ENCODE data around the gene FRMPD2.

FRMPD2 gene

DNA sequence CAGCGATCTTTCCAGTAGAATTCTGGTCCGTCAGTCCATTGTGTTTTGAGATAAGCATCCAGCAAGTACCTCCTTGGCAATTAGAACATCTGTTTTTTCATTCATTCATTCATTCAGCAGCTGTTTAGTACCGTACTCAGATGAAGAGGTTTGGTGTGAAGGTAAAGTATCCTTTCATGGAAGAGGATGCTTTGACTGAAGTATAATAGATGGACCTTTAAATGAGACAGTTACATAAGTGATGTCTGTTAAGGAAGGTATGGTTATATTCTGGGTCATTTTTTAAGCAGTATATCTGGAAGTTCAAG is 33.2 kb upstream of the FRMPD2 start:
- TF ChIP-seq, protein P1, sequence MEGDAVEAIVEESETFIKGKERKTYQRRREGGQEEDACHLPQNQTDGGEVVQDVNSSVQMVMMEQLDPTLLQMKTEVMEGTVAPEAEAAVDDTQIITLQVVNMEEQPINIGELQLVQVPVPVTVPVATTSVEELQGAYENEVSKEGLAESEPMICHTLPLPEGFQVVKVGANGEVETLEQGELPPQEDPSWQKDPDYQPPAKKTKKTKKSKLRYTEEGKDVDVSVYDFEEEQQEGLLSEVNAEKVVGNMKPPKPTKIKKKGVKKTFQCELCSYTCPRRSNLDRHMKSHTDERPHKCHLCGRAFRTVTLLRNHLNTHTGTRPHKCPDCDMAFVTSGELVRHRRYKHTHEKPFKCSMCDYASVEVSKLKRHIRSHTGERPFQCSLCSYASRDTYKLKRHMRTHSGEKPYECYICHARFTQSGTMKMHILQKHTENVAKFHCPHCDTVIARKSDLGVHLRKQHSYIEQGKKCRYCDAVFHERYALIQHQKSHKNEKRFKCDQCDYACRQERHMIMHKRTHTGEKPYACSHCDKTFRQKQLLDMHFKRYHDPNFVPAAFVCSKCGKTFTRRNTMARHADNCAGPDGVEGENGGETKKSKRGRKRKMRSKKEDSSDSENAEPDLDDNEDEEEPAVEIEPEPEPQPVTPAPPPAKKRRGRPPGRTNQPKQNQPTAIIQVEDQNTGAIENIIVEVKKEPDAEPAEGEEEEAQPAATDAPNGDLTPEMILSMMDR (IDR thresholded peaks at IDR 0.05), result no peak

DNA sequence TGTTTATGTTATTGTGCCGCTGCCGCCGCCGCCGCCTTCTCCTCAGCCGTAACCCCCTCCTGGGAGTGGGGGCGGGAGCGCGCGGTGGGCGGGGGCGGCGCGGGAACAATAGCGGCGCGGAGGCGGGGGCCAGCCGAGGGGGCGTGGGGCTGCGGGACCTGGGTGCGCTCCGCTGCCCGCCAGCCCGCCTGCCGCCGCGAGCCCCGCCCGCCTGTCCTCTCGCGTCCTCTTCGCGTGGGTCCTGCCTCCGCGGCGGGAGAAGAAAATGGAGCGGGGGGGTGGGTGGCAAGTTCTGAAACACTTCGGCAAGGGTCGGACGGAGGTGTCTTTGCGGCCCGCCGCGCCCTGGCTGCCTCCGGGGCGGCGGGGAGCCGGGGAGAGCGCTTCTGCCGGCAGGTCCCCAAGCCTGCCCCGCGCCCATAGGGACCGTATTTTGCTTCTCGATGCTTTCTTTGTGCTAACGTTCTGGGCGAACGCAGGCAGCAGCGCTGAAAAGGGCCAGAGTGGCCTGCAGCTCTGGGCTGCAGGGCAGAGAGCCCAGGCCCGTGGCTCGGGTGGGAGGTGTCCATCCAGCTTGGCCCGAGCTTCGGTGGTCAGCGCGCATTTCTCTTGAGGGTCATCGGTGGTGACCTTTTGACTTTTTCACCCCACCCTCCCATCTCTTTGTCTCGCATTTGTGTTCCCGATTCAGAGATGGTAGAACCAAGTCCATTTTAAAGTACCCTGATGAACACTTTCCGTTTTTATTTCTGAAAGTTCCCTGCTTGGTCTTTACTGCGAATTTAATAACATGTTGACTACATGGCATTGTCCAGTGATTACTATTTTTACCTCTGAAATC is 32.6 kb upstream of the FRMPD2 start:
- TF ChIP-seq, protein P1 (IDR thresholded peaks at IDR 0.05), result no peak

DNA sequence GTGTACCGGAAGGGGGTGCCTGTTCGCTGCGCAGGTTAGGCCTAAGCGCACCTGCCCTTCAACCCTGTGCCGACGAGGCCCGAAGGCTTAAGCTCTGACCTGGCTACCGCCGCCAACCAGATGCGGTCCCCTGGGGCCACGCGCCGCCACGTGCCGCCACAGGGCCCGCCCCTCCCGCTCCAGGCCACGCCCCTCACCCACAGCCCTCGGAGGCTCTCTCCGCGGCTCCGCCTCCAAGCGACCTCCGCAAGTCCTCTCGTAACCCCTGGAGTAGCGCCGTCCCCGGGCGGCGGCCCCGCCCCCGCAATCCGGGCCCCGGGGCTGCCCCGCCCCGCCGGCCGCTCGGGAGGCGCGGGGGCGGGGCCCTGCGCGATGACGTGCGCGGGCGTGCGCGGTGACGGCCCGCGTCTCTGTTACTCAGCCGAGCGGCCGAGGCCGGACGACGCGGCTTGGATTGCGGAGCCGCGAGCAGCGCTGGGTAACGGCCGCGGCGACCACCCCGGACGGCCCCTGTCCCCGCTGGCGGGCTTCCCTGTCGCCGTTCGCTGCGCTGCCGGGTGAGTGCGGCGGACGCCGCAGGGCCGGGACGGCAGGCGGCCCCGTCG is 31.9 kb upstream of the FRMPD2 start, which contains the start of gene MAPK8:
MAPK8 (plus strand) TSS at position 413 of the 605 bp plus-strand sequence. CDS start 94,984 bp downstream, outside the sequence.
- TF ChIP-seq, protein P1 (IDR thresholded peaks at IDR 0.05), result no peak

DNA sequence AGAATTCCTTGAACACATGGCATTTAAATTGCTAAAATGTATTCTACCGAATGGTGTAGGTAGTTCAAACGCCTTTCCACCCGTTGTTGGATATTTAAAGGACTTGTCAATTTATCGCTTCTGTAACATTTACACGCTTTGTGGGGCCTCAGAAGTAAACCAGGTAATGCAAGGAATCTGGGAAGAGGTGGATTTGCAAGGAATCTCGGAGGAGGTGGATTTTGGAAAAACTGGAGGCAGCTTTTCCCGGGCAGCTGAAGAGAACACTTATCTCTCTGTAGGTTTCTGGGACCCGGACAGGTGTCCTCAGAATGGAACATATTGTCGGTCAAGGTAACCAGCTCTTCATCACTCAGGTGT is 31.4 kb upstream of the FRMPD2 start:
- TF ChIP-seq, protein P1 (IDR thresholded peaks at IDR 0.05), result no peak

DNA sequence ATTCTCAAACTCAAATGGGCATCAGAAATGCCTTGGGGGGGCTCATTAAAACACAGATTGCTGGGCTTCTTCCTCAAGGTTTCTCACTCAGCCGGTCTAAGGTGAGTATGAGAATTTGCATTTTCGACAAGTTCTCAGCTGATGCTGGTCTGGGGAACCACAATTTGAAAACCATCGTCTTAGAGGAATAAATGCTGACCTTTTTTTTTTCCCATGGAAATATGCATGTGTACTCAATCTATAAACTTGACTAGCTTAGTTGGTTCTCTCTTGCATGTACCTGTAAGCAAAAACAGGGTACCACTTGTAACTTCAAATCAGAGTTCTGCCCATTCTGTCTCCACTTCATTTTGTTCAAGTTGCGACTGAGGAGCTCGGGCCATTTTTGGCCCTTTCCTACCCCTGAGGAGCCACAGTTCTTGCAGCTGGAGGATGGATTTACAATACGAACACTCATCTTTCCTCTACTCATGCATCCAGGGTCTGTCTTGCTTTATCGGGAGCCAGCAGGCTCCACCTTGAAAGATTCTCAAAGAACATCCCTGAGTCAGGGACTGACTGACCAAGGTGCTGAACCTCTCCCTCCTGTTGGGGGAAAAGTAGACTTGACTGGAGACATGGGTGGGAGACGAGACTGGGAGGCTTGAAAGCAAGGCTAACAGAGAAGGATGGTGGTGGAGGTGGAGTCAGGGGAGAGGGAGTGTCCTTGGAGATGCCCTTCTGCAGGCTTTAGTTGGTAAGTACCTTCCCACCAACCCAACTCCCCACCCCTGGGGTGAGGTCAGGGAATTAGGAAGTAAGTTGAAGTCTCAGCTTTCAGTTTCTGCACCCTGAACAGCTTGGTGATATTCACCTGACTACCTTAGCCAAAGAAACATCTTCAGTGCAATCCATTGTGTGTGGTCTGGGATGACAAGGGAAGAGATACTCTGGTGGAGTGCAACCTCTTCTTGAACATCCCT is 28.3 kb upstream of the FRMPD2 start:
- TF ChIP-seq, protein P1 (IDR thresholded peaks at IDR 0.05), result no peak

DNA sequence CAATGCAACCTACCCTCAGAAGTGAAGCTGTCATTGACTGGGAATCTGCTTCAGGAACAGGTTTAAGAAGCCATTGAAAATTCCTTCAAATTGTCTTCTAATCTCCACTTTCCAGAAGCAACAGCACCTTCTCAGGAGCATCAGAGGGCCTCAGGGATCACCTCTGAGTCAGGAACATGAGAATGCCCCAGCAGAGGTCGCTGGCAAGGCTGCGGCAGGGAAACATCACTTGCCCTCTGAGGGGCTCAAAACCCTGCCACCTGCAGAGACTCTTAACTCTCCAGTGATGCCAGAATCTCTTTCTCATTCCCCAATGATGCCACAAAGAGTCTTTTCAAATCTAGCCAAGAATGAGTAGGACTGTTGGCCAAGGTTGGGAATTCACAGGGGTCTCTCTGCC is 26.1 kb upstream of the FRMPD2 start:
- TF ChIP-seq, protein P1 (IDR thresholded peaks at IDR 0.05), result no peak

DNA sequence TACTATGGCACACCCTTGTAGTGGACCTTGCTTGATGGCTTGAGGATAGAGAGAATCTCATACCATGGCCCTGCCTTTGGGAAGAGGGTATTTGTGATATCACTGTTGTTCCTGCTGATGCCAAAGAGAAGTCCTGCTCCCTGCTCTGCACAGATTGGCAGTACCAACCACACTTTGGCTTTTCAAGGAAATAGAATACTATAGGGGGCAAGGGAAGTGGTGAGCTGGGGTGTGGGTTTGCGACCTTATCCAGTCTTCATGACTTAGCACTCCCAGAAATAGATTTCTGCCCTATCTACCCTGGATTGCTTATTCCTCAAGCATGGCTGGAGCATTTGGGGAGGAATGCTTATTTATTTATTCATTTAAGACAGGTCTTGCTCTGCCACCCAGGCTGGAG is 25.2 kb upstream of the FRMPD2 start:
- TF ChIP-seq, protein P1 (IDR thresholded peaks at IDR 0.05), result no peak

Measured in LNCAP (cell line).